Motor neuron (in vitro differentiated cells): ENCODE results near the gene ATXN10. TPM values are rescaled to one million over a fixed set of nuclear protein-coding genes. Genes with fewer than 3 reads are reported as not detected.
A peak's percentile ranks its signal among the peaks of the same experiment; 100 is the strongest.

Experiments
- ATAC-seq, 8 experiments: fragments of 200-7000 bp; cut with Tn5 transposase; replicated peaks in 6 of 8; 2 replicates each; pipeline ENCODE4 v1.8.0; 2021; ENCODE audit warnings: mild to moderate bottlenecking in 8 of 8, moderate library complexity in 8 of 8
- H3K27ac ChIP-seq, 2 donors: fragments of 250-450 bp; sonication (Bioruptor Pico); 2 replicates each; pipeline ENCODE4 v1.9.0; 2021; ENCODE audit warnings: antibody characterized with exemption in 2 of 2, mild to moderate bottlenecking in 2 of 2, moderate library complexity in 1 of 2
- H3K4me1 ChIP-seq, 2 donors: fragments of 250-450 bp; sonication (Bioruptor Pico); replicated peaks in 1 of 2; 2 replicates each; pipeline ENCODE4 v1.6.1; 2021; ENCODE audit warnings: antibody characterized with exemption in 2 of 2, mild to moderate bottlenecking in 2 of 2, moderate library complexity in 1 of 2
- H3K4me3 ChIP-seq, 5 donors: fragments of 250-450 bp; sonication (Bioruptor Pico); 2 replicates each; pipeline ENCODE4 v1.9.0; 2021; ENCODE audit warnings: antibody characterized with exemption in 5 of 5, mild to moderate bottlenecking in 5 of 5, moderate library complexity in 4 of 5
- WGBS, 10 experiments: fragments of 450-650 bp; shearing (Covaris generic); methylation state at CpG; one replicate each; pipeline ENCODE4 v1.0.0; 2022; 5-methylcytosine and 5-hydroxymethylcytosine counted together
- in situ Hi-C, 9 experiments: fragments of 400-800 bp; cut with MboI; loops; one replicate each; pipeline ENCODE4 v1.15.0; 2021; ENCODE audit warnings: low sequenced_read_pairs in 9 of 9, low pct_unique_long_range_greater_than_20kb in 2 of 9; ENCODE audit not compliant: unreplicated experiment in 9 of 9
- total RNA-seq, 8 experiments: library from RNA; unstranded; fragments of 300-600 nt; gene quantifications; 2 replicates each; pipeline versions ENCODE4 v1.2.3 to v1.2.4, GENCODE V29; 2022

ATXN10 gene
- total RNA-seq, 8 experiments from 2014 or later: 61.1 to 122 (median 89.1) TPM

GRCh38 chr22:45776313-45776585, 104.6 kb downstream of the ATXN10 start:
- 90 to 100% (median 100%) methylated on average over 2 of the region's 2 CpGs; no CpG with 5 or more reads in 3 of the 10 experiments for WGBS, 10 experiments
- Histone ChIP-seq H3K27ac (no peak overlapping the region), H3K4me3 (no peak overlapping the region), H3K4me1 (no peaks in the 10 kb centered on the region)
- in situ Hi-C loops: no loop called here
- ATAC-seq: no peak

GRCh38 chr22:45777046-45777851, 105.6 kb downstream of the ATXN10 start:
- H3K27ac ChIP-seq: no peak overlapping the region
- H3K4me1 ChIP-seq: no peaks in the 10 kb centered on the region
- WGBS, 10 experiments: 56 to 100% (median 87%) methylated on average over 1 to 6 of the region's 6 CpGs; no CpG with 5 or more reads in 1 of the 10 experiments
- in situ Hi-C loops: no loop called here
- ATAC-seq: peak in 3 of 8 experiments; percentile 24 to 90 (median 85)
- no peak overlapping the region for H3K4me3 ChIP-seq

- Histone ChIP-seq H3K4me3 (no peak overlapping the region), H3K27ac (no peak overlapping the region), H3K4me1 (no peaks in the 10 kb centered on the region)
- in situ Hi-C loops: no loop called here
- ATAC-seq: peak in 1 of 8 experiments; percentile 85
- 93 to 100% (median 100%) methylated on average over 1 to 3 of the region's 3 CpGs; no CpG with 5 or more reads in 1 of the 10 experiments for WGBS, 10 experiments
Observed at GRCh38 chr22:45777852-45778375, 106.3 kb downstream of the ATXN10 start.

GRCh38 chr22:45781459-45781858, 109.8 kb downstream of the ATXN10 start:
- Histone ChIP-seq H3K27ac (no peak overlapping the region), H3K4me3 (no peak overlapping the region), H3K4me1 (no peaks in the 10 kb centered on the region)
- in situ Hi-C loops: no loop called here
- WGBS, 10 experiments: 9 to 100% (median 87%) methylated on average over 1 to 3 of the region's 3 CpGs
- ATAC-seq: no peak

GRCh38 chr22:45781966-45782365, 110.3 kb downstream of the ATXN10 start:
- Histone ChIP-seq H3K4me3 (no peak overlapping the region), H3K27ac (no peak overlapping the region), H3K4me1 (no peaks in the 10 kb centered on the region)
- ATAC-seq: no peak
- in situ Hi-C loops: no loop called here
- WGBS, 10 experiments: 41 to 100% (median 93%) methylated on average over 1 to 6 of the region's 6 CpGs

- in situ Hi-C loops: no loop called here
- Histone ChIP-seq H3K4me1 (no peaks in the 10 kb centered on the region), H3K27ac (no peak overlapping the region), H3K4me3 (no peak overlapping the region)
- ATAC-seq: no peak
- 83 to 100% (median 100%) methylated on average over 1 to 3 of the region's 3 CpGs; no CpG with 5 or more reads in 2 of the 10 experiments for WGBS, 10 experiments
Observed at GRCh38 chr22:45783021-45783420, 111.4 kb downstream of the ATXN10 start.

GRCh38 chr22:45783690-45784089, 112.1 kb downstream of the ATXN10 start:
- Histone ChIP-seq H3K4me3 (no peak overlapping the region), H3K4me1 (no peaks in the 10 kb centered on the region), H3K27ac (no peak overlapping the region)
- 80 to 95% (median 90%) methylated on average over 1 to 6 of the region's 6 CpGs; no CpG with 5 or more reads in 4 of the 10 experiments for WGBS, 10 experiments
- ATAC-seq: no peak
- in situ Hi-C loops: no loop called here

- in situ Hi-C loops: no loop called here
- Histone ChIP-seq H3K27ac (no peak overlapping the region), H3K4me1 (no peaks in the 10 kb centered on the region), H3K4me3 (no peak overlapping the region)
- peak in 3 of 8 experiments; percentile 54 to 67 (median 62) for ATAC-seq
- 51 to 98% (median 88%) methylated on average over 1 to 10 of the region's 12 CpGs for WGBS, 10 experiments
Observed at GRCh38 chr22:45784357-45785277, 113.0 kb downstream of the ATXN10 start.

- Histone ChIP-seq H3K4me3 (no peak overlapping the region), H3K4me1 (no peaks in the 10 kb centered on the region), H3K27ac (no peak overlapping the region)
- ATAC-seq: no peak
- in situ Hi-C loops: no loop called here
- 50 to 100% (median 93%) methylated on average over 1 to 7 of the region's 8 CpGs; no CpG with 5 or more reads in 1 of the 10 experiments for WGBS, 10 experiments
Observed at GRCh38 chr22:45785458-45785857, 113.8 kb downstream of the ATXN10 start.

- H3K4me1 ChIP-seq: no peaks in the 10 kb centered on the region
- no peak overlapping the region for H3K27ac ChIP-seq
- in situ Hi-C loops: no loop called here
- ATAC-seq: no peak
- H3K4me3 ChIP-seq: no peak overlapping the region
- 0 to 100% (median 70%) methylated on average over 1 to 2 of the region's 2 CpGs; no CpG with 5 or more reads in 2 of the 10 experiments for WGBS, 10 experiments
Observed at GRCh38 chr22:45786726-45787125, 115.1 kb downstream of the ATXN10 start.

GRCh38 chr22:45787759-45788158, 116.1 kb downstream of the ATXN10 start:
- ATAC-seq: peak in 1 of 8 experiments; percentile 58
- Histone ChIP-seq H3K4me3 (no peak overlapping the region), H3K27ac (no peak overlapping the region), H3K4me1 (no peaks in the 10 kb centered on the region)
- 76 to 100% (median 100%) methylated on average over 1 to 2 of the region's 2 CpGs; no CpG with 5 or more reads in 2 of the 10 experiments for WGBS, 10 experiments
- in situ Hi-C loops: no loop called here

GRCh38 chr22:45788522-45788921, 116.9 kb downstream of the ATXN10 start:
- WGBS, 10 experiments: 88 to 100% (median 100%) methylated on average over 1 to 7 of the region's 8 CpGs; no CpG with 5 or more reads in 2 of the 10 experiments
- in situ Hi-C loops: no loop called here
- Histone ChIP-seq H3K4me3 (no peak overlapping the region), H3K4me1 (no peaks in the 10 kb centered on the region), H3K27ac (no peak overlapping the region)
- ATAC-seq: no peak

- no peak for ATAC-seq
- Histone ChIP-seq H3K4me3 (no peak overlapping the region), H3K27ac (no peak overlapping the region), H3K4me1 (no peaks in the 10 kb centered on the region)
- in situ Hi-C loops: no loop called here
- 82 to 100% (median 96%) methylated on average over 1 of the region's 1 CpG; no CpG with 5 or more reads in 2 of the 10 experiments for WGBS, 10 experiments
Observed at GRCh38 chr22:45790401-45790800, 118.8 kb downstream of the ATXN10 start.
